ENCODE data around the gene PTN. TPM values are rescaled to one million over a fixed set of nuclear protein-coding genes. Genes with fewer than 3 reads are reported as not detected.

The PTN gene
- polyA plus RNA-seq, 3 donors, result not detected

- intact Hi-C loops (cut with micrococcal nuclease), result no loop called here
- Histone ChIP-seq H2AFZ (ENCODE audit: insufficient read depth, low read depth, low read length, poor library complexity, severe bottlenecking) (no peak overlapping the region), H3K27ac (ENCODE audit: low read depth in 1 of 2, low read length in 2 of 2) (no peak overlapping the region), H3K79me2 (ENCODE audit: insufficient read depth, low read length) (no peaks in the 10 kb centered on the region), H3K4me2 (replicated peaks; ENCODE audit: extremely low read depth, low read length, poor library complexity, severe bottlenecking) (no peak overlapping the region), H3K4me3 (replicated peaks in 1 of 3; ENCODE audit: low read depth in 2 of 3, low read length in 3 of 3) (no peak overlapping the region), H4K20me1 (ENCODE audit: insufficient read depth, low read length) (no peaks in the 10 kb centered on the region), H3K27me3 (ENCODE audit: control insufficient read depth in 2 of 2, insufficient read depth in 2 of 2, low read length in 2 of 2) (no peaks in the 10 kb centered on the region), H3K36me3 (replicated peaks in 1 of 2; ENCODE audit: control insufficient read depth in 1 of 2, insufficient read depth in 2 of 2, low read length in 2 of 2) (no peaks in the 10 kb centered on the region), H3K9me3 (replicated peaks in 1 of 2; ENCODE audit: control insufficient read depth in 1 of 2, insufficient read depth in 1 of 2, low read length in 2 of 2) (no peaks in the 10 kb centered on the region), H3K4me1 (ENCODE audit: control insufficient read depth in 1 of 2, insufficient read depth in 2 of 2, low read length in 2 of 2) (no peaks in the 10 kb centered on the region), H3K9ac (ENCODE audit: insufficient read depth, low read length, poor library complexity, severe bottlenecking) (no peak overlapping the region)
- H3K27me3 Mint-ChIP-seq (ENCODE audit: low read depth in 3 of 3), result peaks cover 0 to 2% (median 0%) of the 10 kb centered on the region in 3 donors
- no peak overlapping the region for H3K4me3 Mint-ChIP-seq
- WGBS (ENCODE audit: insufficient coverage), result no CpG with 5 or more reads among the region's 1 CpG
- H3K27ac Mint-ChIP-seq, result peak overlapping the region in 1 of 7 donors; percentile 79
- no peak for TF ChIP-seq CTCF (IDR thresholded peaks at IDR 0.05)
- H3K4me1 Mint-ChIP-seq, result no peaks in the 10 kb centered on the region
- H3K9me3 Mint-ChIP-seq, result peaks cover 0 to 3% (median 0%) of the 10 kb centered on the region in 7 donors
- H3K36me3 Mint-ChIP-seq, result no peaks in the 10 kb centered on the region
- no peak for DNase-seq
Measured at GRCh38 chr7:137304165-137304564, 39.4 kb downstream of the PTN start.

GRCh38 chr7:137302081-137302480 is 41.5 kb downstream of the PTN start:
- peaks cover 0 to 3% of the 10 kb centered on the region in 2 donors for H3K9me3 ChIP-seq (replicated peaks in 1 of 2; ENCODE audit: control insufficient read depth in 1 of 2, insufficient read depth in 1 of 2, low read length in 2 of 2)
- Mint-ChIP-seq H3K4me1 (no peaks in the 10 kb centered on the region), H3K9me3 (peaks cover 0 to 3% (median 0%) of the 10 kb centered on the region in 7 donors), H3K27me3 (ENCODE audit: low read depth in 3 of 3) (peaks cover 0 to 2% (median 0%) of the 10 kb centered on the region in 3 donors), H3K4me3 (no peak overlapping the region), H3K36me3 (no peaks in the 10 kb centered on the region), H3K27ac (no peak overlapping the region)
- no peak overlapping the region for H3K27ac ChIP-seq (ENCODE audit: low read depth in 1 of 2, low read length in 2 of 2)
- no peak for TF ChIP-seq CTCF (IDR thresholded peaks at IDR 0.05)
- H2AFZ ChIP-seq (ENCODE audit: insufficient read depth, low read depth, low read length, poor library complexity, severe bottlenecking), result no peak overlapping the region
- no CpG with 5 or more reads among the region's 2 CpGs for WGBS (ENCODE audit: insufficient coverage)
- intact Hi-C loops (cut with micrococcal nuclease), result no loop called here
- no peaks in the 10 kb centered on the region for H3K36me3 ChIP-seq (replicated peaks in 1 of 2; ENCODE audit: control insufficient read depth in 1 of 2, insufficient read depth in 2 of 2, low read length in 2 of 2)
- no peaks in the 10 kb centered on the region for H3K27me3 ChIP-seq (ENCODE audit: control insufficient read depth in 2 of 2, insufficient read depth in 2 of 2, low read length in 2 of 2)
- H4K20me1 ChIP-seq (ENCODE audit: insufficient read depth, low read length), result no peaks in the 10 kb centered on the region
- no peak for DNase-seq
- H3K4me2 ChIP-seq (replicated peaks; ENCODE audit: extremely low read depth, low read length, poor library complexity, severe bottlenecking), result no peak overlapping the region
- no peak overlapping the region for H3K9ac ChIP-seq (ENCODE audit: insufficient read depth, low read length, poor library complexity, severe bottlenecking)
- H3K4me3 ChIP-seq (replicated peaks in 1 of 3; ENCODE audit: low read depth in 2 of 3, low read length in 3 of 3), result no peak overlapping the region
- H3K4me1 ChIP-seq (ENCODE audit: control insufficient read depth in 1 of 2, insufficient read depth in 2 of 2, low read length in 2 of 2), result no peaks in the 10 kb centered on the region
- H3K79me2 ChIP-seq (ENCODE audit: insufficient read depth, low read length), result no peaks in the 10 kb centered on the region

Measured in CD14-positive monocyte (primary cell).